Prostate gland (tissue), 2 donors: ENCODE data around the gene VPS39.

Source experiments
- POLR2A ChIP-seq: fragments of 450-650 bp; IDR thresholded peaks from one replicate; pipeline ENCODE4 v1.6.1; 2016; ENCODE audit warnings: antibody characterized with exemption, mild to moderate bottlenecking
- POLR2AphosphoS5 ChIP-seq: sonication (generic); formaldehyde crosslinking; IDR thresholded peaks from one replicate; pipeline ENCODE4 v1.6.1; 2017; ENCODE audit warnings: antibody characterized with exemption
- TF ChIP-seq, protein P1 (sequence below), 4 experiments: fragments of 200-600 bp in 2 of 4; fragments of 450-650 bp in 2 of 4; sonication (generic) in 2 of 4; IDR thresholded peaks; 1 replicate in 3 of 4; 2 replicates in 1 of 4; pipeline ENCODE4 v1.5.1; 2016 to 2019; ENCODE audit warnings: antibody characterized with exemption in 4 of 4, mild to moderate bottlenecking in 2 of 4, moderate library complexity in 2 of 4

DNA sequence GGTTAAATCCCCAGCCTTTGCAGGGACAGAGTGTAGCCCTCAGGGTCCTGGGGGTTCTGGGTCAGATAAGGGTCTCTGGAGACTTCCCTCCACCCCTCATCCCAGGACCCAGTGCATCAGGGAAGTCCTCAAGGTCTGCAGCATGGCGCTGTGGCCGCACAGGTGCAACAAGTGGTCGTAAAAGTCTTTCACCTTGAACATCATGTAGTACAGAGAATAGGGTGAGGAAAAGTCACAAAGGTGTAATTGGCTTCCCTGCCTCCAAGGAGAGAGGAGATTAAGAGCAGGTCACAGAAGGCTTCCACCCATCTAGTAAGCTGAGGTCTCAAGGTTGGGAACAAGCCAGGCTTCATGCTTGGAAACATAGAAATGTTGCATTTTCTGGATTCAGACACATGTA, 84.6 kb downstream of the VPS39 start:
- TF ChIP-seq, protein P1, sequence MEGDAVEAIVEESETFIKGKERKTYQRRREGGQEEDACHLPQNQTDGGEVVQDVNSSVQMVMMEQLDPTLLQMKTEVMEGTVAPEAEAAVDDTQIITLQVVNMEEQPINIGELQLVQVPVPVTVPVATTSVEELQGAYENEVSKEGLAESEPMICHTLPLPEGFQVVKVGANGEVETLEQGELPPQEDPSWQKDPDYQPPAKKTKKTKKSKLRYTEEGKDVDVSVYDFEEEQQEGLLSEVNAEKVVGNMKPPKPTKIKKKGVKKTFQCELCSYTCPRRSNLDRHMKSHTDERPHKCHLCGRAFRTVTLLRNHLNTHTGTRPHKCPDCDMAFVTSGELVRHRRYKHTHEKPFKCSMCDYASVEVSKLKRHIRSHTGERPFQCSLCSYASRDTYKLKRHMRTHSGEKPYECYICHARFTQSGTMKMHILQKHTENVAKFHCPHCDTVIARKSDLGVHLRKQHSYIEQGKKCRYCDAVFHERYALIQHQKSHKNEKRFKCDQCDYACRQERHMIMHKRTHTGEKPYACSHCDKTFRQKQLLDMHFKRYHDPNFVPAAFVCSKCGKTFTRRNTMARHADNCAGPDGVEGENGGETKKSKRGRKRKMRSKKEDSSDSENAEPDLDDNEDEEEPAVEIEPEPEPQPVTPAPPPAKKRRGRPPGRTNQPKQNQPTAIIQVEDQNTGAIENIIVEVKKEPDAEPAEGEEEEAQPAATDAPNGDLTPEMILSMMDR (IDR thresholded peaks at IDR 0.05) = no peak
- TF ChIP-seq POLR2A = no peak
- TF ChIP-seq POLR2AphosphoS5 = no peak
